Astrocyte of the cerebellum (primary cell): ENCODE data around the gene DCLK3.
A peak's percentile ranks its signal among the peaks of the same experiment; 100 is the strongest.

ENCODE experiments used
- DNase-seq: peaks from one replicate; pipeline ENCODE4 v3.0.0-alpha.2; 2011; ENCODE audit warnings: low read depth
- H3K4me3 ChIP-seq: 2 replicates; pipeline ENCODE4 v1.5.1; 2011; ENCODE audit warnings: mild to moderate bottlenecking, low read depth, low read length, moderate library complexity
- in situ Hi-C: cut with HindIII; loops from 2 replicates; pipeline ENCODE4 v1.10.0; 2017; ENCODE audit warnings: low sequenced_read_pairs
- TF ChIP-seq, protein P1 (sequence below): IDR thresholded peaks from 2 replicates; pipeline ENCODE4 v1.5.1; 2012; ENCODE audit warnings: low read length, low read depth, moderate library complexity, mild to moderate bottlenecking; ENCODE audit errors: missing control alignments

The DCLK3 gene

DNA sequence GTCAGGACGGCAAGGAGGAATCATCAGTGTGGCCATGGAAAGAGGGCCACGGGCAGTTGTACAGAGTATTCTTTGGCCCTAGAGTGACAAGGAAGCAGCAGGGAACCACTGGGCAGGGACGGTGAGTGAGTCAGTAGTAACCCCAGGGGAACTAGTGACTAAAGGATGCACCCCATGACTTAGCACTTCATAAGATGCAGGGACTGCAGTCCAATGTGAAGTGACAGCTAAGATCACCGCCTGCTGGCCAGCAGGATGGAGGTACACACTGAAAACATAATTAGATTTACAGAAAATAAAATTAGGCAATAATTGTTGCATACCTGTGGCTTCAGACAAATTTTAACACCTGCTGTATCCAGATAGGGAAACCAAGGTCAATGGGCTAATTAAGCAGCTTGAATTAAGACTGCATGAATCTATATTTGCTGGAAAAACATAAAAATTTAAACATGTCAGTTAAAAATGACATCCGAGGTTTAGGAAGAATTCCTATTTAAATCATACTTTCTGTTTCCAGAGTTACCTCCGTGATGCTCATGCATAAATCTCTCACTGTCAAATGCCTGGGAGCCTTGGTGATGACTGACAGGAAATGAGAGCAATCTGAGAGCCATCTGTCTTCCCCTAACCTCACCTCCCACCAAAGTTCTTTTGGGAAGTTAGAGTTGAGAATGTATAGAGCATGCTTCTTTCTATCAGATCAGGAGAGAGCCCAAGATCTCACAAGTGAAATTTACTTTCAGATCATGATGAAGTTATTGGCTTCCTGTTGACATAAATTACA is 56.5 kb downstream of the DCLK3 start:
- H3K4me3 ChIP-seq, result no peak overlapping the region
- no peak for DNase-seq
- in situ Hi-C loops, result no loop called here
- TF ChIP-seq, protein P1, sequence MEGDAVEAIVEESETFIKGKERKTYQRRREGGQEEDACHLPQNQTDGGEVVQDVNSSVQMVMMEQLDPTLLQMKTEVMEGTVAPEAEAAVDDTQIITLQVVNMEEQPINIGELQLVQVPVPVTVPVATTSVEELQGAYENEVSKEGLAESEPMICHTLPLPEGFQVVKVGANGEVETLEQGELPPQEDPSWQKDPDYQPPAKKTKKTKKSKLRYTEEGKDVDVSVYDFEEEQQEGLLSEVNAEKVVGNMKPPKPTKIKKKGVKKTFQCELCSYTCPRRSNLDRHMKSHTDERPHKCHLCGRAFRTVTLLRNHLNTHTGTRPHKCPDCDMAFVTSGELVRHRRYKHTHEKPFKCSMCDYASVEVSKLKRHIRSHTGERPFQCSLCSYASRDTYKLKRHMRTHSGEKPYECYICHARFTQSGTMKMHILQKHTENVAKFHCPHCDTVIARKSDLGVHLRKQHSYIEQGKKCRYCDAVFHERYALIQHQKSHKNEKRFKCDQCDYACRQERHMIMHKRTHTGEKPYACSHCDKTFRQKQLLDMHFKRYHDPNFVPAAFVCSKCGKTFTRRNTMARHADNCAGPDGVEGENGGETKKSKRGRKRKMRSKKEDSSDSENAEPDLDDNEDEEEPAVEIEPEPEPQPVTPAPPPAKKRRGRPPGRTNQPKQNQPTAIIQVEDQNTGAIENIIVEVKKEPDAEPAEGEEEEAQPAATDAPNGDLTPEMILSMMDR, result peak; percentile 38

DNA sequence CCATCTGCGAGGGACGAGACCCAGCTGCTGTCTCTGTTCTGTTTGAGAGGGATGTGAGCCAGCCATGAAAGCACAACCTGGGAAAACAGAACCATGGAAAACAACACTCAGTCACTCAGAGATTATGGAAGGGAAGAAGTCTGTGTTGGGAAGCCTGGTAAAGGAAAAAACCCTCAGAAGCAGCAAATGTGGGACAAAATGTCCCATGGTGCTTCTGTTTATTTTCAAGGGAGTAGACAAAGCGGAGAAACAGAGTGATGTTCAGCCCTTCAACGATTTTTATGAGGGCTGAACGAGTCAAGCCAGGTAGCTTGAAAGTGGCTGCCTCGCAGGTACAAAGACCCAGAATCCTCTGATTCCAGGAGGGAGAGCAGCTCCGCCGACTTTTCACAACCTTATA is 59.3 kb downstream of the DCLK3 start:
- TF ChIP-seq, protein P1, result no peak
- DNase-seq, result no peak
- H3K4me3 ChIP-seq, result no peak overlapping the region
- in situ Hi-C loops, result no loop called here

DNA sequence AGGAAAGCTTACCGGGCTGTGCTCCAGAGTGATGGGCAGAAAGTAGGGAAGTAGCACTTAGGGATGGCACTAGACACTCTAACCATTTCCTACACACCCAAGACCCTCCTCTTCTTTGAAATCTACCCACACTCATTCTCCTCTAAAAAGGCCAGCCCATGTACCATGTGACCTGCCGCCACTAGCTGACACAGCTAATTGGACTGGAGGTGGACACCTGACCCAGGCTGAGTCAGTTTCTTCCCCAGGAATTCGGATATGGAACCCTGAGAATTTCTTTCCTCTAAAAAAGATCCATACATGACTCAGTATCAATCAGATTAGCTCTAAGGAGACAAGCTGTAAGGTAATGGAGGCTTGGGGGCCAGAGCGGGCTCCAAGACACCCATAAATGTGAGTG is 60.1 kb downstream of the DCLK3 start:
- no peak for DNase-seq
- in situ Hi-C loops, result no loop called here
- no peak overlapping the region for H3K4me3 ChIP-seq
- TF ChIP-seq, protein P1, result no peak

DNA sequence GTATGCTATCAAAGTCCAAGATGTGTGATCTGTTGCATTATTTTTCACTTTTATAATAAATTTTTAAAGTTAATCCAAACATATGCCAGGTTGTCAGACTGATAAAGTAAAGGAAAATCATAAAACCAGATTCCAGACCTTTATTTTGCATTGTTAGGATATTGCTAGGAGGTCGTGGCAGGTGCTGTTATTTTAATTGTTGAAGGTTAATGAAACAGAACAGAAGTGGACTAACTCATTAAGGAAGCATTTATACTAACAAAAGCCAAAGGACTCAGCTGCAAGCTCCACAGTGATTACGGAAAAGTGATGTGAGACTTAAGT is 63.1 kb downstream of the DCLK3 start:
- no peak for DNase-seq
- TF ChIP-seq, protein P1, result no peak
- in situ Hi-C loops, result no loop called here
- no peak overlapping the region for H3K4me3 ChIP-seq

DNA sequence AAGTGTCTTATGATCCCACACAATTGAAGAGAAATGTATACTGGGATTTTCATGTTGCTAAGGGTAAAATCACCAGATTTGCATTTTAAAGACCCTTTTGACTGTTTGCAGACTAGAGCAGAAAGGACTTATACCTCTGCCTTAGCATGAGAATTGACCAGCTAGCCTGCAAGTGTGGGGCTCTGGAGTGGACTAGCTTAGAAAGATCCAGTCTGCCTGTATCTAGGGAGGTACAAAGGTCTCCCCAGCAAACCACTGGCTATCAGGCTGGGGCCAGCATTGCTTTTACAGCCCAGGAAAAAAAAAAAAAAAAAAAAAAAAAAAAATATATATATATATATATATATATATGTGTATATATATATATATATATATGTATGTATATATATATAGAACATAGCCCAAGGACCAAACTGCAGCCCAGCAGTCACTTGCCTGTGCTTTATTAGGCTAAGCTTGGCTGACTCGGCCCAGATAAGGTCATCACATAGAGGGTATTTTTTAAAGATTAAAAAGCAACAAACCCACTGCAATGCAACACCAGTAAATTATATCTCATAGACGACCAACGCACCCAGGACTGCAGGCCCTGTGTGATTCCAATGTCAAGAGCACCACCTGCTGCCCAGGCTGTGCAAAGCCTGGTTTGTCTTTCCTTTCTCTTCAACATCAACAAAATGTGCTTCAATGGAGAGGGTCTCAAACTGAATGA is 63.7 kb downstream of the DCLK3 start:
- peak; percentile 70 for DNase-seq
- in situ Hi-C loops, result no loop called here
- H3K4me3 ChIP-seq, result no peak overlapping the region
- TF ChIP-seq, protein P1, result peak; percentile 94

DNA sequence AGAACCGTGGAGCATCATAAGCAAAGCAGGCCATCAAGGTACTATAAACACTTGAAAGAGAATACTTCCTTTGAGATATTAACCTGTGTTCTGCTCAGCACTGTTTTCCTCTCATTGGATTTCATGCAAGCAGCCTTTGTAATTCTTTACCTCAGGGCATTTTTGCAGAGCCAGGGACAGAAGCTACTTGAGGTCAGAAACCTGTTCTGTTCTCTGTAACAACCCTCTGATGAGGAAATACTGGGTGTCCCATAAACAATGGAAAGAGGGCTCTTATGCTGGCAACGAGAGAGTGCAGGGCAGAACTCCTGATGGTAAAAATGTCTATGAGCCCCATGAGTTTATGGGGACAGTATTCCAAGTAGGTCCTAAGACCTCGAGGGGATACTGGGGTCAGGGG is 66.0 kb downstream of the DCLK3 start:
- in situ Hi-C loops, result no loop called here
- TF ChIP-seq, protein P1, result no peak
- no peak overlapping the region for H3K4me3 ChIP-seq
- no peak for DNase-seq
